K562 (cell line): ENCODE results near the gene SORT1. TPM values are rescaled to one million over a fixed set of nuclear protein-coding genes. Genes with fewer than 3 reads are reported as not detected.

Experiments
- ARNT ChIP-seq, 2 experiments: fragments of 450-650 bp; IDR thresholded peaks; 2 replicates each; pipeline ENCODE4 v1.6.1; 2016; ENCODE audit warnings: mild to moderate bottlenecking in 1 of 2
- CBFA2T2 ChIP-seq: fragments of 450-650 bp; conservative IDR thresholded peaks from 2 replicates; pipeline ENCODE4 v1.6.1; 2017; ENCODE audit warnings: mild to moderate bottlenecking
- DDX20 ChIP-seq: fragments of 450-650 bp; IDR thresholded peaks from 2 replicates; pipeline ENCODE4 v1.6.1; 2016; ENCODE audit warnings: missing genetic modification characterization, low read depth, mild to moderate bottlenecking, missing compliant biosample characterization, moderate library complexity
- FOXK1 ChIP-seq: sonication (generic); formaldehyde crosslinking; IDR thresholded peaks from 2 replicates; pipeline ENCODE4 v1.8.0; 2022; ENCODE audit warnings: missing genetic modification reagents, mild to moderate bottlenecking, borderline replicate concordance
- NFATC3 ChIP-seq: fragments of 450-650 bp; IDR thresholded peaks from 2 replicates; pipeline ENCODE4 v1.6.1; 2017; ENCODE audit warnings: mild to moderate bottlenecking
- NFIC ChIP-seq: fragments of 450-650 bp; IDR thresholded peaks from 2 replicates; pipeline ENCODE4 v1.6.1; 2017; ENCODE audit warnings: mild to moderate bottlenecking, inconsistent platforms
- RFX1 ChIP-seq: fragments of 450-650 bp; IDR thresholded peaks from 2 replicates; pipeline ENCODE4 v1.6.1; 2016; ENCODE audit warnings: mild to moderate bottlenecking, moderate library complexity
- SP2 ChIP-seq: IDR thresholded peaks from 2 replicates; pipeline ENCODE4 v1.6.1; 2011; ENCODE audit warnings: mild to moderate bottlenecking, low read depth, low read length, moderate library complexity; ENCODE audit not compliant: poor library complexity, severe bottlenecking; ENCODE audit errors: extremely low read depth
- SRSF9 ChIP-seq: fragments of 200-400 bp; formaldehyde crosslinking; IDR thresholded peaks from 2 replicates; pipeline ENCODE4 v1.6.1; 2017; ENCODE audit warnings: low read depth, low read length, borderline replicate concordance
- U2AF2 ChIP-seq: fragments of 200-400 bp; formaldehyde crosslinking; optimal IDR thresholded peaks from 2 replicates; pipeline ENCODE3; 2017; ENCODE audit warnings: low read depth, mild to moderate bottlenecking, low read length
- XRCC3 ChIP-seq: fragments of 450-650 bp; IDR thresholded peaks from 2 replicates; pipeline ENCODE4 v1.6.1; 2017; ENCODE audit warnings: mild to moderate bottlenecking, moderate library complexity
- ZKSCAN3 ChIP-seq: fragments of 250-450 bp; sonication (Bioruptor Pico); IDR thresholded peaks from 2 replicates; pipeline ENCODE4 v1.4.0; 2020
- ZNF408 ChIP-seq: fragments of 250-450 bp; sonication (Bioruptor Pico); IDR thresholded peaks from 2 replicates; pipeline ENCODE4 v1.4.0; 2020; ENCODE audit warnings: low read depth, mild to moderate bottlenecking, moderate library complexity
- ZNF668 ChIP-seq: fragments of 250-450 bp; sonication (Bioruptor Pico); IDR thresholded peaks from 2 replicates; pipeline ENCODE4 v1.8.0; 2022; ENCODE audit warnings: mild to moderate bottlenecking, inconsistent platforms
- polyA plus RNA-seq, 8 experiments: library from polyadenylated mRNA; depleted of rRNA in 4 of 8; stranded (reverse) in 5 of 8; unstranded in 3 of 8; fragments of >200 nt; fragmentation: Nextera tagmentation in 2 of 8; fragmentation: Illumina TruSeq in 1 of 8; extraction: Ambion mirVana in 2 of 8; extraction: Trizol in 1 of 8; gene quantifications; 2 replicates each; pipeline versions ENCODE4 v1.2.1 to v1.2.3, GENCODE V29; 2011 to 2014; ENCODE audit warnings: inconsistent platforms in 1 of 8, missing spikeins in 1 of 8
- total RNA-seq, 7 experiments: library from RNA; depleted of rRNA in 6 of 7; stranded (reverse); fragments of >200 nt in 6 of 7; fragmentation: Illumina TruSeq in 2 of 7; extraction: Trizol in 2 of 7; gene quantifications; 2 replicates each; pipeline versions ENCODE4 v1.2.1 to v1.2.3, GENCODE V29; 2011 to 2021; ENCODE audit warnings: low replicate concordance in 1 of 7
- TF ChIP-seq, protein P1 (sequence below): fragments of 250-450 bp; sonication (Bioruptor Pico); IDR thresholded peaks from 2 replicates; pipeline ENCODE4 v1.8.0; 2021; ENCODE audit warnings: moderate library complexity, mild to moderate bottlenecking, inconsistent platforms
- TF ChIP-seq, protein P2 (sequence below), 2 experiments: fragments of 450-650 bp; conservative IDR thresholded peaks; 2 replicates each; pipeline ENCODE4 v1.6.1; 2017; ENCODE audit warnings: mild to moderate bottlenecking in 2 of 2, moderate library complexity in 2 of 2
- TF ChIP-seq, protein P3 (sequence below): fragments of 450-650 bp; IDR thresholded peaks from 2 replicates; pipeline ENCODE4 v1.6.1; 2017; ENCODE audit warnings: antibody characterized with exemption
- TF ChIP-seq, protein P4 (sequence below): fragments of 450-650 bp; IDR thresholded peaks from 2 replicates; pipeline ENCODE4 v1.6.1; 2016; ENCODE audit warnings: antibody characterized with exemption

Gene SORT1
- total and polyA plus RNA-seq, 9 of the 15 experiments (the other 6 are each of a cell fraction or from before 2014, with no cell fraction given), result 27.4 to 112 (median 65.0) TPM

DNA sequence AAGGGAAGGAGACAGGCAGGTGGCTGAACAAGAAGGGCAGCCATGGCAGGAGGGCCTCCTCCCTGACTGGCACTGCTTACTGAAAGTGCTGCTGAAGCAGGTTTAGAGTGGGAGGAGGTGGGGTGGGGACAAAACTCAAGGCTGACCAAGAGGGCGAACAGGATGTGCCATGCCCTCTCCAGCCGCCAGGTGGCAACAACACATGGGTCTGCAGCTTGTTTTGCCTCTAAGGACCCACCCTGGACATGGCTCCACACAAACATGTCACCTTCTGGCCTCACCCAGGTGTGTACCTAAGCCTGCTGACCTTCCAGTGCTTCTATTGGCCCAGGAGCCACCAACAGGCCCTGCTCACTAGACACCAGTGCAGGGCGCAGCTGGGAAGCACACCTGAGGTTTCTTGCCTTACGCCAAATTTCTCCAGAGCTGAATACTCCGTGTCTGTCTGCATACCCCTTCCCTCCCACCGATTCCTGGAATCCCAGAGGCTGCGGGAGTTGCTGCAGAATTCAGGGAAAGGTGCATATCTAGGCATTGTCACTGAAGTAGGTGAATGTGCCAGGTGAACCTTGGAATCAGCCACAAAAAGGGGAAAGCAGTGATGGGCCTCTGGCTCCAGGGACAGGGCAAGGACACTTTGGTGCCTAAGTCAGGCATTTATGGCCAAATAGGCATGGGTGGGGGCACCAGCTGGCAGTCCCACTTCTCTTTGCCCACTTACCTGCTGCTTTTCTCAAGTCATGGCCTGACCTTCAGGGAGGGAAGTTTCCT lies 120.1 kb downstream of the SORT1 start (continued):
- TF ChIP-seq ARNT (IDR thresholded peaks at IDR 0.05) (no peak), ZNF408 (CRISPR knock-in tag) (no peak), NFIC (no peak), U2AF2 (no peak), ZKSCAN3 (CRISPR knock-in tag) (no peak), SP2 (no peak), ZNF668 (CRISPR knock-in tag) (no peak), DDX20 (tag) (no peak), NFATC3 (no peak), SRSF9 (no peak), FOXK1 (CRISPR knock-in tag) (no peak), CBFA2T2 (no peak), RFX1 (no peak), XRCC3 (no peak)
- TF ChIP-seq, protein P1, sequence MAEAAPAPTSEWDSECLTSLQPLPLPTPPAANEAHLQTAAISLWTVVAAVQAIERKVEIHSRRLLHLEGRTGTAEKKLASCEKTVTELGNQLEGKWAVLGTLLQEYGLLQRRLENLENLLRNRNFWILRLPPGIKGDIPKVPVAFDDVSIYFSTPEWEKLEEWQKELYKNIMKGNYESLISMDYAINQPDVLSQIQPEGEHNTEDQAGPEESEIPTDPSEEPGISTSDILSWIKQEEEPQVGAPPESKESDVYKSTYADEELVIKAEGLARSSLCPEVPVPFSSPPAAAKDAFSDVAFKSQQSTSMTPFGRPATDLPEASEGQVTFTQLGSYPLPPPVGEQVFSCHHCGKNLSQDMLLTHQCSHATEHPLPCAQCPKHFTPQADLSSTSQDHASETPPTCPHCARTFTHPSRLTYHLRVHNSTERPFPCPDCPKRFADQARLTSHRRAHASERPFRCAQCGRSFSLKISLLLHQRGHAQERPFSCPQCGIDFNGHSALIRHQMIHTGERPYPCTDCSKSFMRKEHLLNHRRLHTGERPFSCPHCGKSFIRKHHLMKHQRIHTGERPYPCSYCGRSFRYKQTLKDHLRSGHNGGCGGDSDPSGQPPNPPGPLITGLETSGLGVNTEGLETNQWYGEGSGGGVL (CRISPR knock-in tag), result no peak
- TF ChIP-seq, protein P2, sequence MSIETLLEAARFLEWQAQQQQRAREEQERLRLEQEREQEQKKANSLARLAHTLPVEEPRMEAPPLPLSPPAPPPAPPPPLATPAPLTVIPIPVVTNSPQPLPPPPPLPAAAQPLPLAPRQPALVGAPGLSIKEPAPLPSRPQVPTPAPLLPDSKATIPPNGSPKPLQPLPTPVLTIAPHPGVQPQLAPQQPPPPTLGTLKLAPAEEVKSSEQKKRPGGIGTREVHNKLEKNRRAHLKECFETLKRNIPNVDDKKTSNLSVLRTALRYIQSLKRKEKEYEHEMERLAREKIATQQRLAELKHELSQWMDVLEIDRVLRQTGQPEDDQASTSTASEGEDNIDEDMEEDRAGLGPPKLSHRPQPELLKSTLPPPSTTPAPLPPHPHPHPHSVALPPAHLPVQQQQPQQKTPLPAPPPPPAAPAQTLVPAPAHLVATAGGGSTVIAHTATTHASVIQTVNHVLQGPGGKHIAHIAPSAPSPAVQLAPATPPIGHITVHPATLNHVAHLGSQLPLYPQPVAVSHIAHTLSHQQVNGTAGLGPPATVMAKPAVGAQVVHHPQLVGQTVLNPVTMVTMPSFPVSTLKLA (conservative IDR thresholded peaks at IDR 0.05), result no peak; a peak in 1 of 4 replicates
- TF ChIP-seq, protein P3, sequence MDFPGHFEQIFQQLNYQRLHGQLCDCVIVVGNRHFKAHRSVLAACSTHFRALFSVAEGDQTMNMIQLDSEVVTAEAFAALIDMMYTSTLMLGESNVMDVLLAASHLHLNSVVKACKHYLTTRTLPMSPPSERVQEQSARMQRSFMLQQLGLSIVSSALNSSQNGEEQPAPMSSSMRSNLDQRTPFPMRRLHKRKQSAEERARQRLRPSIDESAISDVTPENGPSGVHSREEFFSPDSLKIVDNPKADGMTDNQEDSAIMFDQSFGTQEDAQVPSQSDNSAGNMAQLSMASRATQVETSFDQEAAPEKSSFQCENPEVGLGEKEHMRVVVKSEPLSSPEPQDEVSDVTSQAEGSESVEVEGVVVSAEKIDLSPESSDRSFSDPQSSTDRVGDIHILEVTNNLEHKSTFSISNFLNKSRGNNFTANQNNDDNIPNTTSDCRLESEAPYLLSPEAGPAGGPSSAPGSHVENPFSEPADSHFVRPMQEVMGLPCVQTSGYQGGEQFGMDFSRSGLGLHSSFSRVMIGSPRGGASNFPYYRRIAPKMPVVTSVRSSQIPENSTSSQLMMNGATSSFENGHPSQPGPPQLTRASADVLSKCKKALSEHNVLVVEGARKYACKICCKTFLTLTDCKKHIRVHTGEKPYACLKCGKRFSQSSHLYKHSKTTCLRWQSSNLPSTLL, result no peak
- TF ChIP-seq, protein P4, sequence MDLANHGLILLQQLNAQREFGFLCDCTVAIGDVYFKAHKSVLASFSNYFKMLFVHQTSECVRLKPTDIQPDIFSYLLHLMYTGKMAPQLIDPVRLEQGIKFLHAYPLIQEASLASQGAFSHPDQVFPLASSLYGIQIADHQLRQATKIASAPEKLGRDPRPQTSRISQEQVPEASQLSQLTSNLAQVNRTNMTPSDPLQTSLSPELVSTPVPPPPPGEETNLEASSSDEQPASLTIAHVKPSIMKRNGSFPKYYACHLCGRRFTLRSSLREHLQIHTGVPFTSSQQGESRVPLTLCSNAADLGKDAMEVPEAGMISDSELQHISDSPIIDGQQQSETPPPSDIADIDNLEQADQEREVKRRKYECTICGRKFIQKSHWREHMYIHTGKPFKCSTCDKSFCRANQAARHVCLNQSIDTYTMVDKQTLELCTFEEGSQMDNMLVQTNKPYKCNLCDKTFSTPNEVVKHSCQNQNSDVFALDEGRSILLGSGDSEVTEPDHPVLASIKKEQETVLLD, result no peak
